ENCODE measurements around the gene EPHA2. TPM values are rescaled to one million over a fixed set of nuclear protein-coding genes. Genes with fewer than 3 reads are reported as not detected.

The EPHA2 gene
- total and polyA plus RNA-seq, 2 donors (not counting 1 experiment from before 2014, with no cell fraction given): 9.8 to 24.6 TPM

DNA sequence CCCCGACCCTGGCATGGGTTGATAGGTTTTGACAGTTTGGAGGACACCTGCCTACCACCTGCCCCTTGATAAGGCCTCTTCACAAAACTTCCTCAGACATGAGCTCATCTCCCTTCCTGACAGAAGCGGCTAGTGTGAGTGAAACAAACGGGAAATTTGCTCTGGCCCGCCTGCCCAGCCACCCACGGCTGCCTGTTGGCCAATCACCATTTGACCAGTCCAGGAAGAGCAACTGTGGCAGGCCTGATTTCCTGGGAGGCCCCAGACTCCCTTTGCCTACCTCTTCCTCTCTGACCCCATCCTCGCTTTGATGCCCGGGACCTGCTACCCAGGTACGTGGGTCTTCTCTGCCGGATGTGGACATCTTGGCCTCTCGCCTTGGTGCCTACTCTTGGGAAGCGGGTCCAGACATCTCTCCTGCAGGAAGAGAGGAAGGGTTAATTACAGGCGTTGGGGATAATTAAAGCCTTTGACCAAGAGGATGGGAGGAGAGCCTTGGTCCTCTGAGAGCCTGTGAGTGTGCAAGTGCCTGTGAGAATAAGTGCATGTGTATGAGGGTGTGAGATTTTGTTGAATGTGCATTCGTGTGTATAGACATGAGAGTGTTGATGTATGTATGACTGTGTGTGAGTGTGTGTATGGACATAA is 1.1 kb upstream of the EPHA2 start:
- TF ChIP-seq, protein P1, sequence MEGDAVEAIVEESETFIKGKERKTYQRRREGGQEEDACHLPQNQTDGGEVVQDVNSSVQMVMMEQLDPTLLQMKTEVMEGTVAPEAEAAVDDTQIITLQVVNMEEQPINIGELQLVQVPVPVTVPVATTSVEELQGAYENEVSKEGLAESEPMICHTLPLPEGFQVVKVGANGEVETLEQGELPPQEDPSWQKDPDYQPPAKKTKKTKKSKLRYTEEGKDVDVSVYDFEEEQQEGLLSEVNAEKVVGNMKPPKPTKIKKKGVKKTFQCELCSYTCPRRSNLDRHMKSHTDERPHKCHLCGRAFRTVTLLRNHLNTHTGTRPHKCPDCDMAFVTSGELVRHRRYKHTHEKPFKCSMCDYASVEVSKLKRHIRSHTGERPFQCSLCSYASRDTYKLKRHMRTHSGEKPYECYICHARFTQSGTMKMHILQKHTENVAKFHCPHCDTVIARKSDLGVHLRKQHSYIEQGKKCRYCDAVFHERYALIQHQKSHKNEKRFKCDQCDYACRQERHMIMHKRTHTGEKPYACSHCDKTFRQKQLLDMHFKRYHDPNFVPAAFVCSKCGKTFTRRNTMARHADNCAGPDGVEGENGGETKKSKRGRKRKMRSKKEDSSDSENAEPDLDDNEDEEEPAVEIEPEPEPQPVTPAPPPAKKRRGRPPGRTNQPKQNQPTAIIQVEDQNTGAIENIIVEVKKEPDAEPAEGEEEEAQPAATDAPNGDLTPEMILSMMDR (conservative IDR thresholded peaks at IDR 0.05 in 1 of 2, IDR thresholded peaks at IDR 0.05 in 1 of 2; ENCODE audit: low read depth in 1 of 2, low read length in 2 of 2): no peak
- TF ChIP-seq EZH2 (IDR thresholded peaks at IDR 0.05; ENCODE audit: low read length, missing control alignments): no peak
- Histone ChIP-seq H4K20me1 (ENCODE audit: control insufficient read depth, extremely low read depth, insufficient read depth, low read length) (no peaks in the 10 kb centered on the region), H3K9me3 (ENCODE audit: control insufficient read depth, insufficient read depth, low read depth, low read length) (no peaks in the 10 kb centered on the region), H3K27ac (ENCODE audit: insufficient read depth, low read length) (peak overlapping the region; percentile 34), H3K36me3 (ENCODE audit: control insufficient read depth, insufficient read depth, low read length) (no peaks in the 10 kb centered on the region), H3K27me3 (ENCODE audit: control insufficient read depth, insufficient read depth, low read length) (no peaks in the 10 kb centered on the region), H3K4me3 (replicated peaks in 1 of 4; ENCODE audit: control extremely low read depth in 1 of 4, insufficient read depth in 1 of 4, low read depth in 3 of 4, low read length in 4 of 4) (no peak overlapping the region), H2AFZ (ENCODE audit: low read length) (no peak overlapping the region), H3K9ac (ENCODE audit: insufficient read depth, low read length) (no peak overlapping the region), H3K79me2 (ENCODE audit: control insufficient read depth, insufficient read depth, low read length) (peaks cover 36% of the 10 kb centered on the region), H3K4me2 (ENCODE audit: extremely low read depth, insufficient read depth, low read length) (peak overlapping the region; percentile 75), H3K4me1 (ENCODE audit: control insufficient read depth, extremely low read depth, insufficient read depth, low read length) (peaks cover 20% of the 10 kb centered on the region)
- DNase-seq (ENCODE audit: low read depth in 2 of 2): peak in 1 of 2 donors; percentile 80

DNA sequence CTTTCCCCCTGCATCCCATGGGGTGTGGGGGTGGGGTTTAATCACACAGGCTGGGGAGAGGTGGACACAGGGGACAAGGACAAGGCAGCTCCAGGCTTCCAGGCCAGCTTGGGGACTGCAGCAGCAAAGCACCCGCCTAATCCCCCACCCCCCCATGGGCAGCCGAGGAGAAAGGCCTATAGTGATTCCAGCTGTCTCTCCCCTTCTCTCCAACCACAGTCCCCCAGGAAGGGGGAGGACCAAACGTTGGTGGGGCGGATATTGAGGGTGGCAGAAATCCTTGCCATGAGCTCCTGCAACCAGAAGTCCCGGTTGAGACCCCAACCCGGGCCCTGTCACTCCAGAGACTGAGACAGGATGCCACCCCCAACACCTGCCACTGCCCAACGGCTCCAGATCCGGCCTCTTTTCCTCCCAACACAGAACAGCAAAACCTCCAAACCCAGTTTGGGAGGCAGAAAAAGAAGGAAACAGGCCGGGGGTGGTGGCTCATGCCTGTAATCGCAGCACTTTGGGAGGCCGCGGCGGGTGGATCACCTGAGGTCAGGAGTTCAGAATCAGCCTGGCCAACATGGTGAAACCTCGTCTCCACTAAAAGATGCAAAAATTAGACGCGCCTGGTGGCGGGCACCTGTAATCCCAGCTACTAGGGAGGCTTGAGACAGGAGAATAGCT is 1.7 kb downstream of the EPHA2 start:
- Histone ChIP-seq H3K27ac (ENCODE audit: insufficient read depth, low read length) (peak overlapping the region; percentile 67), H4K20me1 (ENCODE audit: control insufficient read depth, extremely low read depth, insufficient read depth, low read length) (no peaks in the 10 kb centered on the region), H3K9me3 (ENCODE audit: control insufficient read depth, insufficient read depth, low read depth, low read length) (no peaks in the 10 kb centered on the region), H3K79me2 (ENCODE audit: control insufficient read depth, insufficient read depth, low read length) (peaks cover 64% of the 10 kb centered on the region), H3K4me2 (ENCODE audit: extremely low read depth, insufficient read depth, low read length) (peak overlapping the region; percentile 95), H2AFZ (ENCODE audit: low read length) (no peak overlapping the region), H3K36me3 (ENCODE audit: control insufficient read depth, insufficient read depth, low read length) (peaks cover 9% of the 10 kb centered on the region), H3K4me1 (ENCODE audit: control insufficient read depth, extremely low read depth, insufficient read depth, low read length) (peaks cover 34% of the 10 kb centered on the region), H3K9ac (ENCODE audit: insufficient read depth, low read length) (peak overlapping the region; percentile 5), H3K27me3 (ENCODE audit: control insufficient read depth, insufficient read depth, low read length) (no peaks in the 10 kb centered on the region), H3K4me3 (replicated peaks in 1 of 4; ENCODE audit: control extremely low read depth in 1 of 4, insufficient read depth in 1 of 4, low read depth in 3 of 4, low read length in 4 of 4) (peak overlapping the region; percentile 74 to 80 (median 76))
- TF ChIP-seq, protein P1 (conservative IDR thresholded peaks at IDR 0.05 in 1 of 2, IDR thresholded peaks at IDR 0.05 in 1 of 2; ENCODE audit: low read depth in 1 of 2, low read length in 2 of 2): no peak
- no peak for TF ChIP-seq EZH2 (IDR thresholded peaks at IDR 0.05; ENCODE audit: low read length, missing control alignments)
- no peak for DNase-seq (ENCODE audit: low read depth in 2 of 2)

DNA sequence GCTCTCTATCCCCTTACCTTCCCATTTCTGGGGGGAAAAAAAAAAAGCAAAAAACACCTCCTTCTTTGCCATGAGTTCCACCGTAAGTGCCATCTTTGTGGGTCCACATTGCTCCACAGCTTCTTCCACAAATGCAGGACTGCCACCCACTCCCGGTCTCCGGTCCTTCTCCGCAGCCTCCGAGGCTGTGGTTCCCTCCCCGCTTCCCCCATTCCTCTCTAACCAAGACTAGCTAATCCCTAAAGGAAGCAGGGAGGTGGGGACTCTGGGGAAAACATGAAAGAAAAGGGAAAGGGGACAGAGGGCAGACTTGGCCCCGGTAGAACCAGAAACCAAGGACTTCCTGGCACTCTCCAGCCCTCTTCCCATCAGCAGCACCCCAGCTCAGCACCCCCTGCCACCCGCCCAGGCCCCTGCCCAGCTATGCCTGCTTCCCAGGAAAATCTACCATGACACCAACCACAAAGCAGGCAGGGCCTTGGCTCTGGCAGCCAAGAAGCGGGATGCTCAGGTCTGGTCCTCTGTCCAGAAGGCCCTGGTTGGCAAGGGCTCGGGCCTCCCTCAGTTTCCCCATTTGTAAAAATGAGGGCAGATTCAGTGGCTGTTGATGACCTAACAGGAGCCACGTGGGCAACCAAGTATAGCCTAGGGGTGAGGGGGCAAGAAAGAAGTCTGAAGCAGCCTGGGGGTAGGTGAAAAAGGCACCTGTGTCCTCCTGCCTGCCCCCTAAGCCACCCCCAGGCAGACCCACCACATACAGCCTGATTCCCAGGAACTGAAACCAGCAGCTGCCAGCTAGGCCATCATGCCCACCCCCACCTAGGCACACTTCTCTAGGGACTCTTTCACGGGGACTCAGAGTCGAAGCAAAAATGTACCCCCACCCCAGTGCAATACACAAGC is 2.5 kb downstream of the EPHA2 start:
- H2AFZ ChIP-seq (ENCODE audit: low read length): no peak overlapping the region
- peaks cover 72% of the 10 kb centered on the region for H3K79me2 ChIP-seq (ENCODE audit: control insufficient read depth, insufficient read depth, low read length)
- H3K9ac ChIP-seq (ENCODE audit: insufficient read depth, low read length): peak overlapping the region; percentile 5
- H3K4me2 ChIP-seq (ENCODE audit: extremely low read depth, insufficient read depth, low read length): peak overlapping the region; percentile 95
- no peak for DNase-seq (ENCODE audit: low read depth in 2 of 2)
- no peaks in the 10 kb centered on the region for H3K27me3 ChIP-seq (ENCODE audit: control insufficient read depth, insufficient read depth, low read length)
- H4K20me1 ChIP-seq (ENCODE audit: control insufficient read depth, extremely low read depth, insufficient read depth, low read length): no peaks in the 10 kb centered on the region
- H3K4me1 ChIP-seq (ENCODE audit: control insufficient read depth, extremely low read depth, insufficient read depth, low read length): peaks cover 34% of the 10 kb centered on the region
- no peaks in the 10 kb centered on the region for H3K9me3 ChIP-seq (ENCODE audit: control insufficient read depth, insufficient read depth, low read depth, low read length)
- H3K4me3 ChIP-seq (replicated peaks in 1 of 4; ENCODE audit: control extremely low read depth in 1 of 4, insufficient read depth in 1 of 4, low read depth in 3 of 4, low read length in 4 of 4): peak overlapping the region; percentile 74 to 80 (median 76)
- TF ChIP-seq, protein P1 (conservative IDR thresholded peaks at IDR 0.05 in 1 of 2, IDR thresholded peaks at IDR 0.05 in 1 of 2; ENCODE audit: low read depth in 1 of 2, low read length in 2 of 2): no peak
- TF ChIP-seq EZH2 (IDR thresholded peaks at IDR 0.05; ENCODE audit: low read length, missing control alignments): no peak
- H3K27ac ChIP-seq (ENCODE audit: insufficient read depth, low read length): peak overlapping the region; percentile 68
- H3K36me3 ChIP-seq (ENCODE audit: control insufficient read depth, insufficient read depth, low read length): peaks cover 17% of the 10 kb centered on the region

Measured in fibroblast of lung (primary cell).